Subcutaneous adipose tissue (tissue), 4 donors: ENCODE data around the gene PRDM10. TPM values are rescaled to one million over a fixed set of nuclear protein-coding genes. Genes with fewer than 3 reads are reported as not detected.

Source experiments
- CTCF ChIP-seq: fragments of 450-650 bp; IDR thresholded peaks from one replicate; pipeline ENCODE4 v1.5.1; 2016; ENCODE audit warnings: low read depth, mild to moderate bottlenecking, control low read depth, antibody characterized with exemption, moderate library complexity
- total RNA-seq, 4 donors: library from RNA; depleted of rRNA; stranded (reverse); fragments of >200 nt; gene quantifications; one replicate each; pipeline ENCODE4 v1.1.0, GENCODE V29; 2016

The PRDM10 gene
- total RNA-seq, 4 donors from 2014 or later = 4.6 to 9.5 (median 6.9) TPM

GRCh38 chr11:130029137-130029536 is 26.5 kb upstream of the PRDM10 start:
- TF ChIP-seq CTCF = no peak

- TF ChIP-seq CTCF = no peak
These were observed 22.7 kb upstream of the PRDM10 start for GRCh38 chr11:130025371-130025770.

- no peak for TF ChIP-seq CTCF
These were observed 21.7 kb upstream of the PRDM10 start for GRCh38 chr11:130024361-130024760.

GRCh38 chr11:130023204-130023603 is 20.6 kb upstream of the PRDM10 start:
- TF ChIP-seq CTCF = no peak

- TF ChIP-seq CTCF = no peak
These were observed 20.2 kb upstream of the PRDM10 start for GRCh38 chr11:130022799-130023198.

GRCh38 chr11:130020323-130020722 is 17.7 kb upstream of the PRDM10 start:
- no peak for TF ChIP-seq CTCF

GRCh38 chr11:130008326-130008725 is 5.7 kb upstream of the PRDM10 start:
- no peak for TF ChIP-seq CTCF
